ENCODE results near the gene RHOB. TPM values are rescaled to one million over a fixed set of nuclear protein-coding genes. Genes with fewer than 3 reads are reported as not detected.
A peak's percentile ranks its signal among the peaks of the same experiment; 100 is the strongest.

The RHOB gene
- total RNA-seq, 4 donors from 2014 or later, result 242 to 1,280 (median 486) TPM

DNA sequence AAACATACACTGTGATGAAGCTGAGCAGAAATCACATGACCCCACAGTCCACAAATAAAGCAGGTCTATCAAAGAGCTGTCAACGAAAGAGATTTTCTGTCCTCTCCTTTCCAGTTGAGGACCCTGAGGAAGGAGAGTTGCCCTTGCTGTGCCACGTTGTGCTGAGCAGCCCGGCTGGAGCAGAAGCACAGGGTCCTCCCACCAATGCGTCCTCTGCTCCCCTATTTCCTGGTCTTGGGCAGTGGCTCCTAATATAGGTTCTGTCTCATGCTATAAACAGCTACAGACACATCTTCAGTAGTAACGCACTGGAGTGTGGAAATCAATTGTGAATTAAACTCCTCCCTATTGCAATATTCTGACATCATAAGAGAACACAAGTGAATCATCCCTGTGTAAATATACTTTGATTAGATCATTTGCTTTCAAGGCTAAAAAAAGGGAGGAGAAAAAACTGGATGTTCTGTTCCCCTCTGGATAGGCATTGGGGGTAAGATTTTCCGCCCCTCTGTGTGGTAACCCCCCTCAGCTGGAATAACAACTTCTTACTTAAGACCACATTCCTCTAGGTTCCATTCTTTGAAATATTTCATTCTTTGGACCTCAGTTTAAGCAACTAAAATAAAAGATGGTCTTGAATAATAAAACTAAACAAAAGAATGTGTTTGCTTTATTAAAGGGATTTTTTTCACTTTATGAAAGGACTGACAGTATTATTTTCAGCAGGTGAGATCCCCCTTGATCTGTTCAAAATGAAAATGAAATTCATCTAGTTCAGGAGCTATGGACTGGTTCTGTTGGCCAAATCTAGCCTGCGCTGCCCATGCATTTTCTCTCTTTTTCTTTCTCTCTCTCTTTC is 8.3 kb upstream of the RHOB start:
- DNase-seq, result no peak
- H3K36me3 ChIP-seq, result no peaks in the 10 kb centered on the region
- H3K4me1 ChIP-seq, result no peaks in the 10 kb centered on the region
- no peak overlapping the region for H3K4me3 ChIP-seq
- no peaks in the 10 kb centered on the region for H3K9me3 ChIP-seq
- peak in 1 of 2 donors; percentile 32 for TF ChIP-seq POLR2A (IDR thresholded peaks at IDR 0.05)
- TF ChIP-seq, protein P1, sequence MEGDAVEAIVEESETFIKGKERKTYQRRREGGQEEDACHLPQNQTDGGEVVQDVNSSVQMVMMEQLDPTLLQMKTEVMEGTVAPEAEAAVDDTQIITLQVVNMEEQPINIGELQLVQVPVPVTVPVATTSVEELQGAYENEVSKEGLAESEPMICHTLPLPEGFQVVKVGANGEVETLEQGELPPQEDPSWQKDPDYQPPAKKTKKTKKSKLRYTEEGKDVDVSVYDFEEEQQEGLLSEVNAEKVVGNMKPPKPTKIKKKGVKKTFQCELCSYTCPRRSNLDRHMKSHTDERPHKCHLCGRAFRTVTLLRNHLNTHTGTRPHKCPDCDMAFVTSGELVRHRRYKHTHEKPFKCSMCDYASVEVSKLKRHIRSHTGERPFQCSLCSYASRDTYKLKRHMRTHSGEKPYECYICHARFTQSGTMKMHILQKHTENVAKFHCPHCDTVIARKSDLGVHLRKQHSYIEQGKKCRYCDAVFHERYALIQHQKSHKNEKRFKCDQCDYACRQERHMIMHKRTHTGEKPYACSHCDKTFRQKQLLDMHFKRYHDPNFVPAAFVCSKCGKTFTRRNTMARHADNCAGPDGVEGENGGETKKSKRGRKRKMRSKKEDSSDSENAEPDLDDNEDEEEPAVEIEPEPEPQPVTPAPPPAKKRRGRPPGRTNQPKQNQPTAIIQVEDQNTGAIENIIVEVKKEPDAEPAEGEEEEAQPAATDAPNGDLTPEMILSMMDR (IDR thresholded peaks at IDR 0.05), result no peak
- no peaks in the 10 kb centered on the region for H3K27me3 ChIP-seq
- intact Hi-C loops (cut with DNase I; ENCODE audit: low total_unique reads), result no loop called here
- H3K27ac ChIP-seq, result peak overlapping the region; percentile 34 to 57

DNA sequence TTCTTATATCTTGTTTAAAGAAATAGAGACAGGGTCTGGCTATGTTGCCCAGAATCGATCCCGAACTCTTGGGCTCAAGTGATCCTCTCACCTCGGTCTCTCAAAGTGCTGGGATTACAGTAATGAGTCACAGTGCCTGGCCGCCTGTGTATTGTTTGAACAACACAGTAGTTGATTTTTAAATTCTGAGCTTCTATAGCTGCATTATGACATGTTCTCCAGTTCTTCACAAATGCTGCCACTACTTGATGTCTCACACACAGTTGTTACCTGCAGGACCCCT is 7.7 kb upstream of the RHOB start:
- TF ChIP-seq POLR2A (IDR thresholded peaks at IDR 0.05), result no peak
- TF ChIP-seq, protein P1 (IDR thresholded peaks at IDR 0.05), result no peak
- Histone ChIP-seq H3K36me3 (no peaks in the 10 kb centered on the region), H3K27ac (peak overlapping the region; percentile 32 to 34), H3K9me3 (no peaks in the 10 kb centered on the region), H3K4me3 (no peak overlapping the region), H3K4me1 (no peaks in the 10 kb centered on the region), H3K27me3 (no peaks in the 10 kb centered on the region)
- no peak for DNase-seq
- intact Hi-C loops (cut with DNase I; ENCODE audit: low total_unique reads), result no loop called here

DNA sequence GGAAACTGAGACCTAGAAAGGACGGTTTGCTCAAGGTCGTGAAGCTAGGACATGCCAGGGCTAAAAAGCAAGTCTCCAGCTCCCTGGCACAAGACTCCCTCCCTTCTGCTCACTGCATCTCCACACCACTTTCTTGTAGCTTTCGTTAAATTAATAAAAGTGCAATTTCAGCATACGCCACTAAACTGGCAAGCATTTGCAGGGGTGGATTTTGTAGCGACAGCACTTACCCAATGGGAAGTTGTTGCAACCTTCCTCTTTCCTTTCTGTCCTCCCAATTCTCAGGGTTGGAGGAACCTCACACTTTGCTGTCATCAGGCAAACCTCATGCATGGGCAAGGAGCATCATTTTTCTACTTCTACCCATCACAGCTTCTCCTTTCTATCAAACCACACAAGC is 7.4 kb upstream of the RHOB start:
- no peaks in the 10 kb centered on the region for H3K4me1 ChIP-seq
- H3K27ac ChIP-seq, result no peak overlapping the region

DNA sequence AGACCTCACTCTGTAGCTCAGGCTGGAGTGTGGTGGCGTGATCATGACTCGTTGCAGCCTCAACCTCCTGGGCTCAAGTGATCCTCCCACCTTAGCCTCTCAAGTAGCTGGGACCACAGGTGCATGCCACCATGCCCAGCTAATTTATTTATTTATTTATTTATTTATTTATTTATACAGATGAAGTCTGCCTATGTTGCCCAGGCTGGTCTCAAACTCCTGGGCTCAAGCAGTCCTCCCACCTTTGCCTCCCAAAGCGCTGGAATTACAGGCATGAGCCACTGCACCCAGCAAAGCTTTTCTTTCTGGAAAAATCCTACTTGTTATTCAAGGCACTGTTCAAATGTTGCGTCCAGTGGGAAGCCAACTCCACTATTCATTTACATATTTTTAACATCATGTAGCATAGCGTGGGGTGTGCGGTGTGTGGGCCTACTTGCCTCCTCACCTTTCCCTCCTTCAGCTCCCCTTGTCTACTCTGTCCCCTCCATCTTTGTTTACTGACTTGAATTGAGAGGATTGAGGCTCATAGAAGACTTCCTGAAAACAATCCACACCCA is 6.8 kb upstream of the RHOB start:
- TF ChIP-seq POLR2A (IDR thresholded peaks at IDR 0.05), result no peak
- TF ChIP-seq, protein P1 (IDR thresholded peaks at IDR 0.05), result no peak
- Histone ChIP-seq H3K4me3 (no peak overlapping the region), H3K36me3 (no peaks in the 10 kb centered on the region), H3K27me3 (no peaks in the 10 kb centered on the region), H3K27ac (no peak overlapping the region), H3K4me1 (no peaks in the 10 kb centered on the region), H3K9me3 (no peaks in the 10 kb centered on the region)
- no peak for DNase-seq
- intact Hi-C loops (cut with DNase I; ENCODE audit: low total_unique reads), result loop anchor here (5.0 kb wide), 1 partner anchor 202 kb away; no protein-coding TSS in a partner anchor

More for the DNA sequence above, 7.4 kb upstream of the RHOB start:
- DNase-seq, result no peak
- Histone ChIP-seq H3K27me3 (no peaks in the 10 kb centered on the region), H3K36me3 (no peaks in the 10 kb centered on the region), H3K9me3 (no peaks in the 10 kb centered on the region), H3K4me3 (no peak overlapping the region)
- intact Hi-C loops (cut with DNase I; ENCODE audit: low total_unique reads), result no loop called here
- no peak for TF ChIP-seq POLR2A (IDR thresholded peaks at IDR 0.05)
- TF ChIP-seq, protein P1 (IDR thresholded peaks at IDR 0.05), result no peak

DNA sequence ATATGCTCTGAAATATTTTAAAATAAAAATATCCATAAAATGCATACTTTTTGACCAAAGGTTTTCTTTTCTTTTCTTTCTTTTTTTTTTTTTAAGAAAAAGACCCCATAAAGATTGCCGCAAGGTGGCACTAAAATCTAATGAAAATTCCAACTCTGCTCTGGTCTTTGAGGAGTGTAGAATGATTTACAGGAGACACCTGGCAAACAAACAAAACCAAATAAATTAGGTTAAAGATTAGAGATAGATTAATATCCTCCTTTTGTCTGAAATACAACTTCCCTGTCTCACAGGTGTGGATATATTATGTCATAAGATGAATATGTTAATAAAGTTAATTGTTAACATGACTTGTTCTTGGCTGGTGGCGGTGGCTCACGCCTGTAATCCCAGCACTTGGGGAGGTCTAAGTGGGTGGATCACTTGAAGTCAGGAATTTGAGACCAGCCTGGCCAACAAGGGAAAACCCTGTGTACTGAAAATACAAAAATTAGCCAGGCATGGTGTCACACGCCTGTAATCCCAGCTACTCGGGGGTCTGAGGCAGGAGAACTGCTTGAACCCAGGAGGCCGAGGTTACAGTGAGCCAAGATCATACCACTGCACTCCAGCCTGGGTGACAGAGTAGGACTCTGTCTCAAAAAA is 3.5 kb upstream of the RHOB start:
- Histone ChIP-seq H3K36me3 (no peaks in the 10 kb centered on the region), H3K4me3 (peak overlapping the region in 1 of 2 donors; percentile 15), H3K27me3 (no peaks in the 10 kb centered on the region), H3K27ac (peak overlapping the region; percentile 88 to 92), H3K9me3 (no peaks in the 10 kb centered on the region), H3K4me1 (no peaks in the 10 kb centered on the region)
- peak; percentile 67 to 74 for DNase-seq
- intact Hi-C loops (cut with DNase I; ENCODE audit: low total_unique reads), result loop anchor here (5.0 kb wide), 1 partner anchor 199 kb away; no protein-coding TSS in a partner anchor
- no peak for TF ChIP-seq POLR2A (IDR thresholded peaks at IDR 0.05)
- TF ChIP-seq, protein P1 (IDR thresholded peaks at IDR 0.05), result peak; percentile 53 to 68 (median 56)

All from uterus (tissue), 4 donors.